Nephron (organoid): ENCODE results near the gene TIAL1.
A peak's percentile ranks its signal among the peaks of the same experiment; 100 is the strongest.

Experiments used
- H3K27ac Mint-ChIP-seq, 3 experiments: 2 replicates each; pipeline ENCODE4 v1.8.0; 2020; ENCODE audit warnings: mixed read lengths in 3 of 3, mild to moderate bottlenecking in 2 of 3, moderate library complexity in 1 of 3
- H3K27me3 Mint-ChIP-seq: 2 replicates; pipeline ENCODE4 v1.8.0; 2021; ENCODE audit warnings: low read depth, mild to moderate bottlenecking, moderate library complexity, mixed read lengths
- H3K36me3 Mint-ChIP-seq: 2 replicates; pipeline ENCODE4 v1.8.0; 2020; ENCODE audit warnings: low read depth, mixed read lengths
- H3K4me1 Mint-ChIP-seq: 2 replicates; pipeline ENCODE4 v1.8.0; 2020; ENCODE audit warnings: mixed read lengths
- H3K4me3 Mint-ChIP-seq, 3 experiments: 2 replicates each; pipeline ENCODE4 v1.8.0; 2020; ENCODE audit warnings: mild to moderate bottlenecking in 3 of 3, mixed read lengths in 3 of 3, moderate library complexity in 2 of 3
- H3K9me3 Mint-ChIP-seq: 2 replicates; pipeline ENCODE4 v1.8.0; 2020; ENCODE audit warnings: mixed read lengths
- CTCF ChIP-seq, 3 experiments: fragments of 200-600 bp; sonication (generic); IDR thresholded peaks; one replicate each; pipeline ENCODE4 v1.5.0; 2021; ENCODE audit warnings: antibody characterized with exemption in 3 of 3; ENCODE audit not compliant: unreplicated experiment in 3 of 3

TIAL1 gene

GRCh38 chr10:119549247-119549999, 47.3 kb downstream of the TIAL1 start:
- Mint-ChIP-seq H3K4me3 (no peak overlapping the region), H3K27me3 (peaks cover 46% of the 10 kb centered on the region), H3K36me3 (no peaks in the 10 kb centered on the region), H3K27ac (no peak overlapping the region), H3K9me3 (no peaks in the 10 kb centered on the region), H3K4me1 (peaks cover 10% of the 10 kb centered on the region)
- no peak for TF ChIP-seq CTCF (IDR thresholded peaks at IDR 0.05; ENCODE audit: unreplicated experiment in 3 of 3)

- Mint-ChIP-seq H3K27me3 (peaks cover 57% of the 10 kb centered on the region), H3K4me3 (peak overlapping the region in 2 of 3 experiments; percentile 41 to 44), H3K4me1 (peaks cover 27% of the 10 kb centered on the region), H3K36me3 (no peaks in the 10 kb centered on the region), H3K27ac (no peak overlapping the region), H3K9me3 (no peaks in the 10 kb centered on the region)
- TF ChIP-seq CTCF (IDR thresholded peaks at IDR 0.05; ENCODE audit: unreplicated experiment in 3 of 3): no peak
These were observed 50.8 kb downstream of the TIAL1 start for GRCh38 chr10:119546009-119546408.

- TF ChIP-seq CTCF (IDR thresholded peaks at IDR 0.05; ENCODE audit: unreplicated experiment in 3 of 3): no peak
- peak overlapping the region in 2 of 3 experiments; percentile 50 to 53 for H3K4me3 Mint-ChIP-seq
- H3K27me3 Mint-ChIP-seq: peaks cover 64% of the 10 kb centered on the region
- H3K9me3 Mint-ChIP-seq: no peaks in the 10 kb centered on the region
- peaks cover 33% of the 10 kb centered on the region for H3K4me1 Mint-ChIP-seq
- no peak overlapping the region for H3K27ac Mint-ChIP-seq
- no peaks in the 10 kb centered on the region for H3K36me3 Mint-ChIP-seq
These were observed 51.5 kb downstream of the TIAL1 start for GRCh38 chr10:119545310-119545709.

GRCh38 chr10:119543814-119544642, 52.7 kb downstream of the TIAL1 start:
- H3K27me3 Mint-ChIP-seq: peaks cover 76% of the 10 kb centered on the region
- H3K36me3 Mint-ChIP-seq: no peaks in the 10 kb centered on the region
- TF ChIP-seq CTCF (IDR thresholded peaks at IDR 0.05; ENCODE audit: unreplicated experiment in 3 of 3): no peak
- peak overlapping the region in 2 of 3 experiments; percentile 59 to 89 for H3K27ac Mint-ChIP-seq
- peak overlapping the region; percentile 91 to 93 (median 91) for H3K4me3 Mint-ChIP-seq
- peaks cover 33% of the 10 kb centered on the region for H3K4me1 Mint-ChIP-seq
- no peaks in the 10 kb centered on the region for H3K9me3 Mint-ChIP-seq

GRCh38 chr10:119542988-119543813, 53.6 kb downstream of the TIAL1 start:
- peaks cover 76% of the 10 kb centered on the region for H3K27me3 Mint-ChIP-seq
- peak; percentile 51 to 61 (median 52) for TF ChIP-seq CTCF (IDR thresholded peaks at IDR 0.05; ENCODE audit: unreplicated experiment in 3 of 3)
- peaks cover 33% of the 10 kb centered on the region for H3K4me1 Mint-ChIP-seq

More at GRCh38 chr10:119542988-119543813, 53.6 kb downstream of the TIAL1 start:
- Mint-ChIP-seq H3K4me3 (peak overlapping the region; percentile 91 to 93 (median 91)), H3K36me3 (no peaks in the 10 kb centered on the region), H3K27ac (peak overlapping the region in 2 of 3 experiments; percentile 59 to 89), H3K9me3 (no peaks in the 10 kb centered on the region)
